Activated naive CD8-positive, alpha-beta T cell (primary cell): Measurements from ENCODE around the gene HOXB8.
A peak's percentile ranks its signal among the peaks of the same experiment; 100 is the strongest.

Source experiments
- H3K27ac Mint-ChIP-seq: one replicate; pipeline ENCODE4 v1.8.0; 2021; ENCODE audit warnings: mixed read lengths
- H3K27me3 Mint-ChIP-seq: one replicate; pipeline ENCODE4 v1.8.0; 2021; ENCODE audit warnings: mixed read lengths
- H3K36me3 Mint-ChIP-seq: one replicate; pipeline ENCODE4 v1.8.0; 2021; ENCODE audit warnings: mixed read lengths
- H3K4me1 Mint-ChIP-seq: one replicate; pipeline ENCODE4 v1.8.0; 2021; ENCODE audit warnings: low read depth, mixed read lengths
- H3K4me3 Mint-ChIP-seq: one replicate; pipeline ENCODE4 v1.8.0; 2021; ENCODE audit warnings: mild to moderate bottlenecking, mixed read lengths
- H3K9me3 Mint-ChIP-seq: one replicate; pipeline ENCODE4 v1.8.0; 2021; ENCODE audit warnings: low read depth, mixed read lengths

HOXB8 gene

GRCh38 chr17:48600244-48601098 is 14.6 kb downstream of the HOXB8 start:
- H3K27me3 Mint-ChIP-seq, result peaks cover 59% of the 10 kb centered on the region
- no peak overlapping the region for H3K27ac Mint-ChIP-seq
- no peak overlapping the region for H3K4me3 Mint-ChIP-seq
- no peaks in the 10 kb centered on the region for H3K36me3 Mint-ChIP-seq
- no peaks in the 10 kb centered on the region for H3K9me3 Mint-ChIP-seq
- H3K4me1 Mint-ChIP-seq, result peaks cover 26% of the 10 kb centered on the region

- no peaks in the 10 kb centered on the region for H3K36me3 Mint-ChIP-seq
- H3K27ac Mint-ChIP-seq, result no peak overlapping the region
- peaks cover 57% of the 10 kb centered on the region for H3K27me3 Mint-ChIP-seq
- H3K4me1 Mint-ChIP-seq, result peaks cover 26% of the 10 kb centered on the region
- no peak overlapping the region for H3K4me3 Mint-ChIP-seq
- H3K9me3 Mint-ChIP-seq, result no peaks in the 10 kb centered on the region
Observed at GRCh38 chr17:48599354-48599753, 15.7 kb downstream of the HOXB8 start.

GRCh38 chr17:48598736-48599135 is 16.4 kb downstream of the HOXB8 start:
- no peak overlapping the region for H3K27ac Mint-ChIP-seq
- no peaks in the 10 kb centered on the region for H3K36me3 Mint-ChIP-seq
- peaks cover 58% of the 10 kb centered on the region for H3K27me3 Mint-ChIP-seq
- no peaks in the 10 kb centered on the region for H3K9me3 Mint-ChIP-seq
- peak overlapping the region; percentile 88 for H3K4me3 Mint-ChIP-seq
- H3K4me1 Mint-ChIP-seq, result peaks cover 30% of the 10 kb centered on the region

- no peak overlapping the region for H3K27ac Mint-ChIP-seq
- no peaks in the 10 kb centered on the region for H3K9me3 Mint-ChIP-seq
- peak overlapping the region; percentile 88 for H3K4me3 Mint-ChIP-seq
- H3K36me3 Mint-ChIP-seq, result no peaks in the 10 kb centered on the region
- H3K4me1 Mint-ChIP-seq, result peaks cover 37% of the 10 kb centered on the region
- H3K27me3 Mint-ChIP-seq, result peaks cover 51% of the 10 kb centered on the region
Observed at GRCh38 chr17:48597778-48598631, 17.1 kb downstream of the HOXB8 start.

GRCh38 chr17:48597528-48597777 is 17.6 kb downstream of the HOXB8 start:
- Mint-ChIP-seq H3K36me3 (no peaks in the 10 kb centered on the region), H3K27ac (no peak overlapping the region), H3K4me1 (peaks cover 42% of the 10 kb centered on the region), H3K27me3 (peaks cover 52% of the 10 kb centered on the region), H3K9me3 (no peaks in the 10 kb centered on the region), H3K4me3 (peak overlapping the region; percentile 88)

- Mint-ChIP-seq H3K36me3 (no peaks in the 10 kb centered on the region), H3K4me1 (peaks cover 43% of the 10 kb centered on the region), H3K4me3 (peak overlapping the region; percentile 88), H3K27me3 (peaks cover 51% of the 10 kb centered on the region), H3K27ac (no peak overlapping the region), H3K9me3 (no peaks in the 10 kb centered on the region)
Observed at GRCh38 chr17:48596735-48597527, 18.2 kb downstream of the HOXB8 start.

- H3K27me3 Mint-ChIP-seq, result peaks cover 57% of the 10 kb centered on the region
- no peak overlapping the region for H3K27ac Mint-ChIP-seq
- peak overlapping the region; percentile 88 for H3K4me3 Mint-ChIP-seq
- H3K9me3 Mint-ChIP-seq, result no peaks in the 10 kb centered on the region
- peaks cover 43% of the 10 kb centered on the region for H3K4me1 Mint-ChIP-seq
- no peaks in the 10 kb centered on the region for H3K36me3 Mint-ChIP-seq
Observed at GRCh38 chr17:48596000-48596734, 18.9 kb downstream of the HOXB8 start.

- Mint-ChIP-seq H3K4me1 (peaks cover 43% of the 10 kb centered on the region), H3K27ac (no peak overlapping the region), H3K4me3 (peak overlapping the region; percentile 40)
Observed at GRCh38 chr17:48595278-48595999, 19.7 kb downstream of the HOXB8 start.

GRCh38 chr17:48594538-48595277 is 20.4 kb downstream of the HOXB8 start:
- peak overlapping the region; percentile 3 for H3K4me3 Mint-ChIP-seq

More at GRCh38 chr17:48595278-48595999, 19.7 kb downstream of the HOXB8 start:
- H3K36me3 Mint-ChIP-seq, result no peaks in the 10 kb centered on the region
- H3K27me3 Mint-ChIP-seq, result peaks cover 58% of the 10 kb centered on the region
- no peaks in the 10 kb centered on the region for H3K9me3 Mint-ChIP-seq

GRCh38 chr17:48593840-48594537 is 21.1 kb downstream of the HOXB8 start:
- Mint-ChIP-seq H3K27ac (no peak overlapping the region), H3K27me3 (peaks cover 52% of the 10 kb centered on the region), H3K9me3 (no peaks in the 10 kb centered on the region), H3K4me1 (peaks cover 45% of the 10 kb centered on the region), H3K4me3 (peak overlapping the region; percentile 85), H3K36me3 (no peaks in the 10 kb centered on the region)

More at GRCh38 chr17:48594538-48595277, 20.4 kb downstream of the HOXB8 start:
- H3K36me3 Mint-ChIP-seq, result no peaks in the 10 kb centered on the region
- H3K9me3 Mint-ChIP-seq, result no peaks in the 10 kb centered on the region
- H3K27me3 Mint-ChIP-seq, result peaks cover 54% of the 10 kb centered on the region
- H3K27ac Mint-ChIP-seq, result no peak overlapping the region
- peaks cover 44% of the 10 kb centered on the region for H3K4me1 Mint-ChIP-seq

- Mint-ChIP-seq H3K4me1 (peaks cover 39% of the 10 kb centered on the region), H3K27ac (no peak within 1 kb of the TSS)
Observed at GRCh38 chr17:48593126-48593829, 21.8 kb downstream of the HOXB8 start, which contains the start of gene HOXB5. Gene HOXB5 (minus strand): TSS chr17:48593779. CDS start chr17:48593682, 97 bp downstream.

GRCh38 chr17:48592577-48592976 is 22.5 kb downstream of the HOXB8 start:
- Mint-ChIP-seq H3K27me3 (peaks cover 51% of the 10 kb centered on the region), H3K36me3 (no peaks in the 10 kb centered on the region), H3K4me1 (peaks cover 33% of the 10 kb centered on the region)

More at GRCh38 chr17:48593126-48593829, 21.8 kb downstream of the HOXB8 start, which contains the start of gene HOXB5:
- Mint-ChIP-seq H3K4me3 (peak within 1 kb of the TSS; percentile 85), H3K27me3 (peaks cover 52% of the 10 kb centered on the region), H3K36me3 (no peaks in the 10 kb centered on the region), H3K9me3 (no peaks in the 10 kb centered on the region)

More at GRCh38 chr17:48592577-48592976, 22.5 kb downstream of the HOXB8 start:
- H3K27ac Mint-ChIP-seq, result no peak overlapping the region
- H3K4me3 Mint-ChIP-seq, result peak overlapping the region; percentile 85
- no peaks in the 10 kb centered on the region for H3K9me3 Mint-ChIP-seq
